HEK293 (cell line): ENCODE measurements around the gene PTH2.
A peak's percentile ranks its signal among the peaks of the same experiment; 100 is the strongest.

Experiments used
- CTCF ChIA-PET: fragments of 350-600 bp; formaldehyde crosslinking; extraction: SDS; loops from one replicate; lab custom pipeline; 2021; ENCODE audit warnings: antibody characterized with exemption; lab: Yijun Ruan, JAX
- POLR2A ChIA-PET: fragments of 300-600 bp; formaldehyde crosslinking; extraction: SDS; loops from one replicate; lab custom pipeline; 2020; ENCODE audit warnings: antibody characterized with exemption, inconsistent platforms; lab: Yijun Ruan, JAX
- H3K27ac ChIP-seq: fragments of 200-500 bp; sonication (Bioruptor generic); 2 replicates; pipeline ENCODE4 v1.5.1; 2014; ENCODE audit warnings: low read depth, low read length, control low read depth, inconsistent platforms; ENCODE audit errors: extremely low read depth
- H3K36me3 ChIP-seq, 2 experiments: fragments of 200-500 bp in 1 of 2; sonication (Bioruptor generic) in 1 of 2; 1 replicate in 1 of 2; 2 replicates in 1 of 2; pipeline ENCODE4 v1.5.1; 2014 to 2017; ENCODE audit warnings: inconsistent platforms in 2 of 2, low read length in 2 of 2; ENCODE audit not compliant: control insufficient read depth in 2 of 2, insufficient read depth in 1 of 2
- H3K4me1 ChIP-seq: fragments of 200-500 bp; sonication (Bioruptor generic); 2 replicates; pipeline ENCODE4 v1.5.1; 2014; ENCODE audit warnings: mild to moderate bottlenecking, low read length, inconsistent platforms; ENCODE audit not compliant: control insufficient read depth, insufficient read depth
- H3K4me3 ChIP-seq: 2 replicates; pipeline ENCODE4 v1.5.1; 2011; ENCODE audit warnings: low read depth, mild to moderate bottlenecking, control low read depth, low read length, moderate library complexity
- H3K9me3 ChIP-seq: fragments of 200-500 bp; sonication (Bioruptor generic); 2 replicates; pipeline ENCODE4 v1.5.1; 2014; ENCODE audit warnings: low read depth, low read length, inconsistent platforms; ENCODE audit not compliant: control insufficient read depth, insufficient read depth
- GLIS1 ChIP-seq: fragments of 450-650 bp; formaldehyde crosslinking; IDR thresholded peaks from 2 replicates; pipeline ENCODE4 v1.5.1; 2016; ENCODE audit warnings: missing biosample characterization, missing genetic modification characterization
- GLIS2 ChIP-seq: fragments of 450-650 bp; formaldehyde crosslinking; IDR thresholded peaks from 2 replicates; pipeline ENCODE4 v1.5.1; 2016; ENCODE audit warnings: missing biosample characterization, missing genetic modification characterization
- KLF1 ChIP-seq: fragments of 450-650 bp; formaldehyde crosslinking; IDR thresholded peaks from 2 replicates; pipeline ENCODE4 v1.5.1; 2016; ENCODE audit warnings: missing biosample characterization, missing genetic modification characterization
- KLF16 ChIP-seq: fragments of 450-650 bp; formaldehyde crosslinking; IDR thresholded peaks from 2 replicates; pipeline ENCODE4 v1.5.1; 2017; ENCODE audit warnings: missing biosample characterization, missing genetic modification characterization
- KLF9 ChIP-seq: fragments of 450-650 bp; formaldehyde crosslinking; IDR thresholded peaks from 2 replicates; pipeline ENCODE4 v1.5.1; 2016; ENCODE audit warnings: missing biosample characterization, missing genetic modification characterization, low read depth
- OSR2 ChIP-seq: fragments of 450-650 bp; formaldehyde crosslinking; IDR thresholded peaks from 2 replicates; pipeline ENCODE4 v1.5.1; 2016; ENCODE audit warnings: missing biosample characterization, missing genetic modification characterization
- PATZ1 ChIP-seq: fragments of 450-650 bp; formaldehyde crosslinking; IDR thresholded peaks from 2 replicates; pipeline ENCODE4 v1.5.1; 2016; ENCODE audit warnings: missing biosample characterization, missing genetic modification characterization
- SP2 ChIP-seq: fragments of 450-650 bp; formaldehyde crosslinking; IDR thresholded peaks from 2 replicates; pipeline ENCODE4 v1.5.1; 2016; ENCODE audit warnings: missing biosample characterization, missing genetic modification characterization
- ZBTB20 ChIP-seq: fragments of 450-650 bp; formaldehyde crosslinking; IDR thresholded peaks from 2 replicates; pipeline ENCODE4 v1.5.1; 2016; ENCODE audit warnings: missing biosample characterization, missing genetic modification characterization
- ZFP37 ChIP-seq: fragments of 450-650 bp; formaldehyde crosslinking; IDR thresholded peaks from 2 replicates; pipeline ENCODE4 v1.5.1; 2016; ENCODE audit warnings: missing biosample characterization, missing genetic modification characterization
- ZNF121 ChIP-seq: fragments of 450-650 bp; formaldehyde crosslinking; IDR thresholded peaks from 2 replicates; pipeline ENCODE4 v1.5.1; 2016; ENCODE audit warnings: missing biosample characterization, missing genetic modification characterization
- ZNF133 ChIP-seq: fragments of 450-650 bp; formaldehyde crosslinking; IDR thresholded peaks from 2 replicates; pipeline ENCODE4 v1.5.1; 2016; ENCODE audit warnings: missing biosample characterization, missing genetic modification characterization
- ZNF157 ChIP-seq: fragments of 450-650 bp; formaldehyde crosslinking; IDR thresholded peaks from 2 replicates; pipeline ENCODE4 v1.5.1; 2016; ENCODE audit warnings: missing biosample characterization, missing genetic modification characterization
- ZNF341 ChIP-seq: fragments of 450-650 bp; formaldehyde crosslinking; IDR thresholded peaks from 2 replicates; pipeline ENCODE4; 2016; ENCODE audit warnings: low read depth, missing biosample characterization, missing genetic modification characterization
- ZNF473 ChIP-seq: fragments of 450-650 bp; formaldehyde crosslinking; IDR thresholded peaks from 2 replicates; pipeline ENCODE4 v1.5.1; 2017; ENCODE audit warnings: missing biosample characterization, missing genetic modification characterization
- ZNF561 ChIP-seq: fragments of 450-650 bp; IDR thresholded peaks from 2 replicates; pipeline ENCODE4 v1.5.1; 2018; ENCODE audit warnings: missing biosample characterization, missing genetic modification characterization, borderline replicate concordance
- ZNF654 ChIP-seq: fragments of 450-650 bp; formaldehyde crosslinking; IDR thresholded peaks from 2 replicates; pipeline ENCODE4 v1.5.1; 2016; ENCODE audit warnings: low read depth, missing biosample characterization, missing genetic modification characterization
- ZNF670 ChIP-seq: fragments of 450-650 bp; formaldehyde crosslinking; IDR thresholded peaks from 2 replicates; pipeline ENCODE4 v1.5.1; 2016; ENCODE audit warnings: missing biosample characterization, missing genetic modification characterization, low read depth
- ZNF677 ChIP-seq: fragments of 450-650 bp; IDR thresholded peaks from 2 replicates; pipeline ENCODE4 v1.5.0; 2018; ENCODE audit warnings: missing biosample characterization, mild to moderate bottlenecking, missing genetic modification characterization, moderate library complexity
- ZNF692 ChIP-seq: fragments of 450-650 bp; formaldehyde crosslinking; IDR thresholded peaks from 2 replicates; pipeline ENCODE4 v1.5.1; 2016; ENCODE audit warnings: missing biosample characterization, missing genetic modification characterization
- ZXDB ChIP-seq: fragments of 450-650 bp; formaldehyde crosslinking; IDR thresholded peaks from 2 replicates; pipeline ENCODE4 v1.5.1; 2016; ENCODE audit warnings: missing biosample characterization, missing genetic modification characterization
- TF ChIP-seq, protein P1 (sequence below): fragments of 450-650 bp; formaldehyde crosslinking; IDR thresholded peaks from 2 replicates; pipeline ENCODE4 v1.5.1; 2016; ENCODE audit warnings: missing biosample characterization, missing genetic modification characterization
- TF ChIP-seq, protein P2 (sequence below): fragments of 450-650 bp; formaldehyde crosslinking; conservative IDR thresholded peaks from 2 replicates; pipeline ENCODE4 v1.5.1; 2016; ENCODE audit warnings: low read depth, missing biosample characterization, missing genetic modification characterization

Gene PTH2

DNA sequence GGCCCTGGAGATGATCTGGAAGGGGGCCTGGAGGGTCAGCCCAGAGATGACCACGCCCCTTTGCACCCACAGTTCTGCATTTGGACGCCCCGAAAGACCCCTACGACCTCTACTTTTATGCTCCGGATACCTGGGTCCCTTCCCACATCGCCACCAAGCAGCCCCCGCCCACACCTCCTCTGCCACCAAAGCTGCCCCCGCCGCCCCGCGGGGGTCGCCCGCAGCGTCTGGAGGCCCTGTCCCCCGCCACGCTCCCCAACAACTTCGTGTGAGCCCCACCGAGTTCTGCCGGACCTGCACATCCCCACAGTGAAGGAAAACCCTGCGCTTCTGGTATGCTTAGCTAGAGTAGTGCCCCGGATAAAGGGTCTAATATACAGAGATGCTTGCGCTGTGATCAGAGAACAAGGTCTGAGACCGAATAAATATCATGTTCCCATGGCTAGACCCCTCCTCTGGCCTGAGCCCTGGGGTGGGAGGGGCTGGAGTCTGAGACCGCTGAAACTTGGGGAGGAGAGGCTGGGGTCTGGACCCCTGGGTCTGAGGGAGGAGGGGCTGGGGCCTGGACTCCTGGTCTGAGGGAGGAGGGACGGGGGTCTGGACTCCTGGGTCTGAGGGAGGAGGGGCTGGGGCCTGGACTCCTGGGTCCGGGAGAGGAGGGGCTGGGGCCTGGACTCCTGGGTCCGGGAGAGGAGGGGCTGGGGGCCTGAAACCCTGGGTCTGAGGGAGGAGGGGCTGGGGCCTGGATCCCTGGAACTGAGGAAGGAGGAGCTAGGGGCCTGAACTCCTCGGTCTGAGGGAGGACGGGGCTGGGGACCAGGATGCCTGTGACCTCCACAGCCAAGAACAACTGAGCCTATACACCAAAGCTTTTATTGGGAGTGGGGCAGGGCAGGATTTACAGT lies 5.6 kb upstream of the PTH2 start:
- TF ChIP-seq ZNF133 (tag by site-specific recombination) (no peak), PATZ1 (tag by site-specific recombination) (0 out of 2 replicates have a peak, but pooled peaks have one; percentile 7), KLF9 (tag by site-specific recombination) (peak; percentile 7; the same call in 1 of the 2 replicates)
- TF ChIP-seq, protein P1, sequence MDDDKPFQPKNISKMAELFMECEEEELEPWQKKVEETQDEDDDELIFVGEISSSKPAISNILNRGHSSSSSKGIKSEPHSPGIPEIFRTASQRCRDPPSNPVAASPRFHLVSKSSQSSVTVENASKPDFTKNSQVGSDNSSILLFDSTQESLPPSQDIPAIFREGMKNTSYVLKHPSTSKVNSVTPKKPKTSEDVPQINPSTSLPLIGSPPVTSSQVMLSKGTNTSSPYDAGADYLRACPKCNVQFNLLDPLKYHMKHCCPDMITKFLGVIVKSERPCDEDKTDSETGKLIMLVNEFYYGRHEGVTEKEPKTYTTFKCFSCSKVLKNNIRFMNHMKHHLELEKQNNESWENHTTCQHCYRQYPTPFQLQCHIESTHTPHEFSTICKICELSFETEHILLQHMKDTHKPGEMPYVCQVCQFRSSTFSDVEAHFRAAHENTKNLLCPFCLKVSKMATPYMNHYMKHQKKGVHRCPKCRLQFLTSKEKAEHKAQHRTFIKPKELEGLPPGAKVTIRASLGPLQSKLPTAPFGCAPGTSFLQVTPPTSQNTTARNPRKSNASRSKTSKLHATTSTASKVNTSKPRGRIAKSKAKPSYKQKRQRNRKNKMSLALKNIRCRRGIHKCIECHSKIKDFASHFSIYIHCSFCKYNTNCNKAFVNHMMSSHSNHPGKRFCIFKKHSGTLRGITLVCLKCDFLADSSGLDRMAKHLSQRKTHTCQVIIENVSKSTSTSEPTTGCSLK (tag by site-specific recombination) = no peak
- Histone ChIP-seq H3K36me3 (no peaks in the 10 kb centered on the region), H3K9me3 (no peaks in the 10 kb centered on the region), H3K4me1 (no peaks in the 10 kb centered on the region), H3K4me3 (no peak overlapping the region), H3K27ac (no peak overlapping the region)
- ChIA-PET CTCF (interaction anchor here (0.7 to 1.9 kb wide), 4 partner anchors 10 to 118 kb away, joined by 3 to 11 read pairs (median 5); no protein-coding TSS in a partner anchor), POLR2A (no interaction called here)

- Histone ChIP-seq H3K4me3 (peak overlapping the region; percentile 11; the same call in 1 of the 2 replicates), H3K4me1 (no peaks in the 10 kb centered on the region), H3K27ac (no peak overlapping the region), H3K36me3 (no peaks in the 10 kb centered on the region), H3K9me3 (no peaks in the 10 kb centered on the region)
- ChIA-PET CTCF (interaction anchor here (0.6 to 1.4 kb wide), 3 partner anchors 13 to 201 kb away, joined by 3 to 4 read pairs (median 4); no protein-coding TSS in a partner anchor), POLR2A (interaction anchor here (0.8 to 1.9 kb wide), 2 partner anchors 9 to 24 kb away, joined by 3 to 5 read pairs; partner anchors contain the start of gene PIH1D1)
- peak; percentile 52; the same call in 1 of the 2 replicates for TF ChIP-seq ZFP37 (tag by site-specific recombination)
- TF ChIP-seq KLF1 (tag by site-specific recombination) = peak; percentile 46; the same call in 1 of the 2 replicates
- TF ChIP-seq SP2 (tag by site-specific recombination) = peak; percentile 45
- peak; percentile 48; the same call in 1 of the 2 replicates for TF ChIP-seq GLIS2
- peak; percentile 35; the same call in 1 of the 2 replicates for TF ChIP-seq ZBTB20
- 0 out of 2 replicates have a peak, but pooled peaks have one; percentile 62 for TF ChIP-seq ZXDB (tag by site-specific recombination)
- TF ChIP-seq ZNF341 (tag by site-specific recombination) = peak; percentile 60
- no peak for TF ChIP-seq ZNF654 (tag by site-specific recombination)
- TF ChIP-seq, protein P2, sequence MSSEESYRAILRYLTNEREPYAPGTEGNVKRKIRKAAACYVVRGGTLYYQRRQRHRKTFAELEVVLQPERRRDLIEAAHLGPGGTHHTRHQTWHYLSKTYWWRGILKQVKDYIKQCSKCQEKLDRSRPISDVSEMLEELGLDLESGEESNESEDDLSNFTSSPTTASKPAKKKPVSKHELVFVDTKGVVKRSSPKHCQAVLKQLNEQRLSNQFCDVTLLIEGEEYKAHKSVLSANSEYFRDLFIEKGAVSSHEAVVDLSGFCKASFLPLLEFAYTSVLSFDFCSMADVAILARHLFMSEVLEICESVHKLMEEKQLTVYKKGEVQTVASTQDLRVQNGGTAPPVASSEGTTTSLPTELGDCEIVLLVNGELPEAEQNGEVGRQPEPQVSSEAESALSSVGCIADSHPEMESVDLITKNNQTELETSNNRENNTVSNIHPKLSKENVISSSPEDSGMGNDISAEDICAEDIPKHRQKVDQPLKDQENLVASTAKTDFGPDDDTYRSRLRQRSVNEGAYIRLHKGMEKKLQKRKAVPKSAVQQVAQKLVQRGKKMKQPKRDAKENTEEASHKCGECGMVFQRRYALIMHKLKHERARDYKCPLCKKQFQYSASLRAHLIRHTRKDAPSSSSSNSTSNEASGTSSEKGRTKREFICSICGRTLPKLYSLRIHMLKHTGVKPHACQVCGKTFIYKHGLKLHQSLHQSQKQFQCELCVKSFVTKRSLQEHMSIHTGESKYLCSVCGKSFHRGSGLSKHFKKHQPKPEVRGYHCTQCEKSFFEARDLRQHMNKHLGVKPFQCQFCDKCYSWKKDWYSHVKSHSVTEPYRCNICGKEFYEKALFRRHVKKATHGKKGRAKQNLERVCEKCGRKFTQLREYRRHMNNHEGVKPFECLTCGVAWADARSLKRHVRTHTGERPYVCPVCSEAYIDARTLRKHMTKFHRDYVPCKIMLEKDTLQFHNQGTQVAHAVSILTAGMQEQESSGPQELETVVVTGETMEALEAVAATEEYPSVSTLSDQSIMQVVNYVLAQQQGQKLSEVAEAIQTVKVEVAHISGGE (tag by site-specific recombination) = peak; percentile 48
- TF ChIP-seq ZNF677 (tag by site-specific recombination) = peak; percentile 100
- no peak for TF ChIP-seq ZNF473 (tag by site-specific recombination)
- peak; percentile 30; the same call in 1 of the 2 replicates for TF ChIP-seq ZNF561
- TF ChIP-seq KLF16 (tag by site-specific recombination) = peak; percentile 21; the same call in 1 of the 2 replicates
- no peak for TF ChIP-seq OSR2 (tag by site-specific recombination)
- TF ChIP-seq ZNF670 (tag by site-specific recombination) = no peak
- TF ChIP-seq ZNF157 (tag by site-specific recombination) = 0 out of 2 replicates have a peak, but pooled peaks have one; percentile 9
- peak; percentile 46 for TF ChIP-seq GLIS1
- peak; percentile 50; the same call in 1 of the 2 replicates for TF ChIP-seq ZNF692 (tag by site-specific recombination)
- no peak for TF ChIP-seq ZNF121
Measured at GRCh38 chr19:49427855-49428546, 4.8 kb upstream of the PTH2 start.
